Astrocyte (in vitro differentiated cells and primary cell): Measurements from ENCODE around the gene VKORC1. TPM values are rescaled to one million over a fixed set of nuclear protein-coding genes. Genes with fewer than 3 reads are reported as not detected.

Experiments
- DNase-seq: peaks from one replicate; pipeline ENCODE4 v3.0.0-alpha.2; 2010; ENCODE audit warnings: low read depth
- FAIRE-seq: peaks from 2 replicates; lab custom pipeline; 2011; peaks lifted over from hg19 to GRCh38; lab: Jason Lieb, UNC
- H2AFZ ChIP-seq: 2 replicates; pipeline ENCODE4 v1.6.0; 2012; ENCODE audit warnings: low read depth, low read length, inconsistent platforms
- H3K27ac ChIP-seq: 2 replicates; pipeline ENCODE4 v1.5.1; 2011; ENCODE audit warnings: low read depth, low read length, inconsistent platforms
- H3K27me3 ChIP-seq: 2 replicates; pipeline ENCODE4 v1.6.0; 2011; ENCODE audit warnings: low read length, inconsistent platforms; ENCODE audit not compliant: insufficient read depth
- H3K36me3 ChIP-seq: 2 replicates; pipeline ENCODE4 v1.5.1; 2011; ENCODE audit warnings: low read length, inconsistent platforms; ENCODE audit not compliant: insufficient read depth
- H3K4me1 ChIP-seq: 2 replicates; pipeline ENCODE4 v1.5.1; 2011; ENCODE audit warnings: low read length, inconsistent platforms; ENCODE audit not compliant: insufficient read depth
- H3K4me2 ChIP-seq: 2 replicates; pipeline ENCODE4 v1.6.0; 2012; ENCODE audit warnings: low read length, inconsistent platforms
- H3K4me3 ChIP-seq: 2 replicates; pipeline ENCODE4 v1.5.1; 2011; ENCODE audit warnings: low read depth, mild to moderate bottlenecking, low read length, inconsistent platforms; ENCODE audit not compliant: insufficient read depth
- H3K79me2 ChIP-seq: 2 replicates; pipeline ENCODE4 v1.6.0; 2012; ENCODE audit warnings: mild to moderate bottlenecking, low read length, inconsistent platforms; ENCODE audit not compliant: insufficient read depth
- H3K9ac ChIP-seq: 2 replicates; pipeline ENCODE4 v1.6.0; 2012; ENCODE audit warnings: mild to moderate bottlenecking, low read length, inconsistent platforms
- H3K9me3 ChIP-seq: 2 replicates; pipeline ENCODE4 v1.5.1; 2012; ENCODE audit warnings: low read depth, mild to moderate bottlenecking, low read length, inconsistent platforms; ENCODE audit not compliant: insufficient read depth
- H4K20me1 ChIP-seq: 2 replicates; pipeline ENCODE4 v1.6.0; 2012; ENCODE audit warnings: low read length, inconsistent platforms; ENCODE audit not compliant: insufficient read depth
- H3K27ac Mint-ChIP-seq: one replicate; pipeline ENCODE4 v1.8.0; 2021; ENCODE audit warnings: mild to moderate bottlenecking, mixed read lengths; ENCODE audit not compliant: unreplicated experiment
- H3K27me3 Mint-ChIP-seq: one replicate; pipeline ENCODE4 v1.8.0; 2021; ENCODE audit warnings: low read depth, mixed read lengths; ENCODE audit not compliant: unreplicated experiment
- H3K36me3 Mint-ChIP-seq: one replicate; pipeline ENCODE4 v1.8.0; 2021; ENCODE audit warnings: low read depth, mixed read lengths; ENCODE audit not compliant: unreplicated experiment
- H3K4me1 Mint-ChIP-seq: one replicate; pipeline ENCODE4 v1.8.0; 2021; ENCODE audit warnings: low read depth, mixed read lengths; ENCODE audit not compliant: unreplicated experiment
- H3K4me3 Mint-ChIP-seq: one replicate; pipeline ENCODE4 v1.8.0; 2021; ENCODE audit warnings: mild to moderate bottlenecking, moderate library complexity, mixed read lengths; ENCODE audit not compliant: unreplicated experiment
- H3K9me3 Mint-ChIP-seq: one replicate; pipeline ENCODE4 v1.8.0; 2021; ENCODE audit warnings: mild to moderate bottlenecking, mixed read lengths; ENCODE audit not compliant: unreplicated experiment
- EZH2 ChIP-seq: IDR thresholded peaks from 2 replicates; pipeline ENCODE4 v1.6.1; 2012; ENCODE audit warnings: mild to moderate bottlenecking, low read length, inconsistent platforms; ENCODE audit not compliant: insufficient read depth
- total RNA-seq: library from RNA; stranded (reverse); gene quantifications from 2 replicates; pipeline ENCODE4 v1.2.1, GENCODE V29; 2021
- TF ChIP-seq, protein P1 (sequence below): IDR thresholded peaks from 2 replicates; pipeline ENCODE4 v1.5.1; 2011; ENCODE audit warnings: low read depth, mild to moderate bottlenecking, inconsistent platforms, low read length, moderate library complexity; ENCODE audit not compliant: insufficient read depth

The VKORC1 gene
- total RNA-seq, 1 donor from 2014 or later: 133 TPM

DNA sequence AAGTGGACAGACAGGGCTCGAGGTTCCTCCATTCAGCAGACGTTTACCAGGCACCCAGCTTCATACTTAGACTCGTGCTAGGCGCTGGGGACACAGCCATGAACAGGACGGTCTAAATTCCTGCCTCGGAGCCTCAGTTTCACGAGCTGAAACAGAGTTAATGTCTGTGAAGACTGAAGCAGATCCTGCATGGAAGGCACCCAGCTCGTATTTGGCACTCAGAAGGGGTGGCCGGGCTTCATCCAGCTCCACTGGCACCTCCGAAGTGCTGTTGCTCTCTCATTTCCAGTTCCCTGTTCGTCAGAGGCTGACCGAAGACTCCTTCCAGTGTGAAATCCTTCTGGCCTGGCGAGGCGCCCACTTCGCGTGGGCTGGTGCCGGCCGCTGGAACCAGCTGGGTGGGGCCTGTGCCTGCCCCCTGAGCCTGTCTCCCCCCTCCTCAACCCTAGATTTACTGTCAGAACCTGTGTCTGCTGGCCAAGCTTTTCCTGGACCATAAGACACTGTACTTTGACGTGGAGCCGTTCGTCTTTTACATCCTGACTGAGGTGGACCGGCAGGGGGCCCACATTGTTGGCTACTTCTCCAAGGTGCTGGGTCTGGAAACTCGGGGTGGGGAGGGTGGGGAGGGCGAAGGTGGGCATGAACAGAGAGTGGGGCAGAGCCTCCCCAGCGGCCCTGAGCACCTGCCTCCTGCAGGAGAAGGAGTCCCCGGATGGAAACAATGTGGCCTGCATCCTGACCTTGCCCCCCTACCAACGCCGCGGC, 35.2 kb upstream of the VKORC1 start:
- no peaks in the 10 kb centered on the region for H3K9me3 ChIP-seq
- H3K27me3 ChIP-seq: no peaks in the 10 kb centered on the region
- H3K4me3 ChIP-seq: no peak overlapping the region
- H3K4me1 ChIP-seq: peaks cover 12% of the 10 kb centered on the region
- no peak overlapping the region for H3K27ac Mint-ChIP-seq
- H2AFZ ChIP-seq: no peak overlapping the region
- FAIRE-seq (no peak), DNase-seq (peak; percentile 23)
- peaks cover 2% of the 10 kb centered on the region for H3K9me3 Mint-ChIP-seq
- H3K4me2 ChIP-seq: no peak overlapping the region
- H3K79me2 ChIP-seq: no peaks in the 10 kb centered on the region
- no peak overlapping the region for H3K27ac ChIP-seq
- peaks cover 19% of the 10 kb centered on the region for H3K36me3 Mint-ChIP-seq
- H4K20me1 ChIP-seq: no peaks in the 10 kb centered on the region
- H3K4me3 Mint-ChIP-seq: no peak overlapping the region
- H3K36me3 ChIP-seq: no peaks in the 10 kb centered on the region
- TF ChIP-seq, protein P1, sequence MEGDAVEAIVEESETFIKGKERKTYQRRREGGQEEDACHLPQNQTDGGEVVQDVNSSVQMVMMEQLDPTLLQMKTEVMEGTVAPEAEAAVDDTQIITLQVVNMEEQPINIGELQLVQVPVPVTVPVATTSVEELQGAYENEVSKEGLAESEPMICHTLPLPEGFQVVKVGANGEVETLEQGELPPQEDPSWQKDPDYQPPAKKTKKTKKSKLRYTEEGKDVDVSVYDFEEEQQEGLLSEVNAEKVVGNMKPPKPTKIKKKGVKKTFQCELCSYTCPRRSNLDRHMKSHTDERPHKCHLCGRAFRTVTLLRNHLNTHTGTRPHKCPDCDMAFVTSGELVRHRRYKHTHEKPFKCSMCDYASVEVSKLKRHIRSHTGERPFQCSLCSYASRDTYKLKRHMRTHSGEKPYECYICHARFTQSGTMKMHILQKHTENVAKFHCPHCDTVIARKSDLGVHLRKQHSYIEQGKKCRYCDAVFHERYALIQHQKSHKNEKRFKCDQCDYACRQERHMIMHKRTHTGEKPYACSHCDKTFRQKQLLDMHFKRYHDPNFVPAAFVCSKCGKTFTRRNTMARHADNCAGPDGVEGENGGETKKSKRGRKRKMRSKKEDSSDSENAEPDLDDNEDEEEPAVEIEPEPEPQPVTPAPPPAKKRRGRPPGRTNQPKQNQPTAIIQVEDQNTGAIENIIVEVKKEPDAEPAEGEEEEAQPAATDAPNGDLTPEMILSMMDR: no peak
- no peak for TF ChIP-seq EZH2
- no peak overlapping the region for H3K9ac ChIP-seq
- peaks cover 3% of the 10 kb centered on the region for H3K27me3 Mint-ChIP-seq
- no peaks in the 10 kb centered on the region for H3K4me1 Mint-ChIP-seq

DNA sequence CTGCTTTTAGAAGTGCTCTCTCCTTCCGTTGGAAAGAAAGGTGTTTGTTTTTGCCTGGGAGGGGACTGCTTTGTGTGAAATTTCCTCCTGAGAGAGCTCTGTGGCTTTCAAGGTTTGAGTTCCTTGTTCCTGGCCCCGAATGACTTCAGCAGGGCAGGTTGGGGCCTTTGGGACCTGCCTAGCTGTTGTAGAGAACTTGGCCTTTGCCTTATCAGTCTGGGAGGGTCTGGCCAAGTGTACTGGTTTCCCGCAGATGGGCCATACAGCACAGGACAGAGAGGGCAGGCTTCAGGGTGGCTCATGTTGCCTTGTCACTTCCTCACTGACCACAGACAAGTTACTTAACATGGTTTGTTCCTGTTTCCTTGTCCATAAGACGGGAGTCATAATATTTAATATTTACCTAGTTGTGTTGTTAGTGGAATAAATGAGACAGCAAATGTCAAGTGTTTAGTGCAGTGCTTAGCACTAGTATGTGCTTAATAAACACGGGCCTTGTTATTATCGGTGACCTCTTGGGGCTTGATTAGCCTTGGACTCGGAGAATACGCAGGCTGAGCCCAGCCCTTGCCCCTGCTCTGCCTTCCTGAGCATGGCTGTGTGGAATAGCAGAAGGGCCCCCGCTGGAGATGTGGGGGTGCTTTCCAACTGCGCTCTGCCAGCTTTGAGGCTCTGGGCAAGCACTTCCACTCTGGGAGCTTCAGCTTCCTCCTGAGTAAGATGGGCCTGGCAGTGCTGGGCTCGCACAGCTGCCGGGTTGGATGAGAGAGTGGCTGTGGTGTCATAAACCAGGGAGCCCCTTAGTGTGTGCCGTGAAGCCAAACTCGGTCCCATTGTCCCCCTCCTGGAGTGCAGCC, 34.3 kb upstream of the VKORC1 start:
- no peaks in the 10 kb centered on the region for H3K4me1 Mint-ChIP-seq
- no peak for TF ChIP-seq EZH2
- TF ChIP-seq, protein P1: no peak
- DNase-seq: no peak
- Histone ChIP-seq H2AFZ (no peak overlapping the region), H3K79me2 (no peaks in the 10 kb centered on the region), H3K4me3 (no peak overlapping the region), H3K9me3 (no peaks in the 10 kb centered on the region), H4K20me1 (no peaks in the 10 kb centered on the region), H3K4me1 (peaks cover 4% of the 10 kb centered on the region), H3K9ac (no peak overlapping the region), H3K27me3 (no peaks in the 10 kb centered on the region), H3K4me2 (no peak overlapping the region), H3K27ac (no peak overlapping the region), H3K36me3 (no peaks in the 10 kb centered on the region)
- peaks cover 1% of the 10 kb centered on the region for H3K27me3 Mint-ChIP-seq
- no peak overlapping the region for H3K27ac Mint-ChIP-seq
- no peak overlapping the region for H3K4me3 Mint-ChIP-seq
- peaks cover under 1% of the 10 kb centered on the region for H3K9me3 Mint-ChIP-seq
- H3K36me3 Mint-ChIP-seq: peaks cover 19% of the 10 kb centered on the region
- FAIRE-seq: no peak
